Measurements from ENCODE around the gene MCF2.

Gene MCF2

GRCh38 chrX:139544591-139544990 is 163.4 kb downstream of the MCF2 start:
- CTCF ChIA-PET = interaction anchor here (0.7 kb wide), 2 partner anchors 24 to 122 kb away, joined by 3 to 4 read pairs; no protein-coding TSS in a partner anchor
- TF ChIP-seq ZNF266 (tag by site-specific recombination; IDR thresholded peaks at IDR 0.05; ENCODE audit: low read depth) (no peak), HOXD13 (CRISPR knock-in tag; IDR thresholded peaks at IDR 0.05; ENCODE audit: borderline replicate concordance) (no peak), ZNF514 (tag by site-specific recombination; IDR thresholded peaks at IDR 0.05) (no peak), SP2 (tag by site-specific recombination; IDR thresholded peaks at IDR 0.05) (no peak), ZFP41 (tag by site-specific recombination; IDR thresholded peaks at IDR 0.05; ENCODE audit: borderline replicate concordance) (no peak), ZNF571 (tag by site-specific recombination; IDR thresholded peaks at IDR 0.05) (no peak), ZBTB11 (tag by site-specific recombination; conservative IDR thresholded peaks at IDR 0.05; ENCODE audit: low read depth) (no peak), ZNF16 (tag by site-specific recombination; IDR thresholded peaks at IDR 0.05; ENCODE audit: low read depth) (no peak)
- H3K4me1 ChIP-seq (ENCODE audit: control insufficient read depth, insufficient read depth, low read length) = no peaks in the 10 kb centered on the region
- no peaks in the 10 kb centered on the region for H3K9me3 ChIP-seq (ENCODE audit: control insufficient read depth, insufficient read depth, low read depth, low read length)
- H3K4me3 ChIP-seq (ENCODE audit: low read depth, low read length) = no peak overlapping the region
- POLR2A ChIA-PET = no interaction called here
- no peaks in the 10 kb centered on the region for H3K36me3 ChIP-seq (ENCODE audit: control insufficient read depth in 2 of 2, insufficient read depth in 1 of 2, low read length in 2 of 2)
- no peak overlapping the region for H3K27ac ChIP-seq (ENCODE audit: extremely low read depth, low read depth, low read length)

GRCh38 chrX:139543920-139544319 is 164.0 kb downstream of the MCF2 start:
- TF ChIP-seq ZNF426 (tag by site-specific recombination; IDR thresholded peaks at IDR 0.05) = no peak
- TF ChIP-seq ZNF626 (tag by site-specific recombination; IDR thresholded peaks at IDR 0.05) = no peak
- no peak for TF ChIP-seq FEZF1 (tag by site-specific recombination; IDR thresholded peaks at IDR 0.05)
- no peak for TF ChIP-seq ZNF521 (tag by site-specific recombination; IDR thresholded peaks at IDR 0.05)
- no peaks in the 10 kb centered on the region for H3K36me3 ChIP-seq (ENCODE audit: control insufficient read depth in 2 of 2, insufficient read depth in 1 of 2, low read length in 2 of 2)
- H3K27ac ChIP-seq (ENCODE audit: extremely low read depth, low read depth, low read length) = no peak overlapping the region
- H3K9me3 ChIP-seq (ENCODE audit: control insufficient read depth, insufficient read depth, low read depth, low read length) = no peaks in the 10 kb centered on the region
- no peak overlapping the region for H3K4me3 ChIP-seq (ENCODE audit: low read depth, low read length)
- H3K4me1 ChIP-seq (ENCODE audit: control insufficient read depth, insufficient read depth, low read length) = no peaks in the 10 kb centered on the region
- ChIA-PET POLR2A (no interaction called here), CTCF (interaction anchor here (0.7 kb wide), 1 partner anchor 122 kb away, joined by 4 read pairs; no protein-coding TSS in a partner anchor)

GRCh38 chrX:139542652-139543051 is 165.3 kb downstream of the MCF2 start:
- no peaks in the 10 kb centered on the region for H3K9me3 ChIP-seq (ENCODE audit: control insufficient read depth, insufficient read depth, low read depth, low read length)
- no peak overlapping the region for H3K27ac ChIP-seq (ENCODE audit: extremely low read depth, low read depth, low read length)
- no peak overlapping the region for H3K4me3 ChIP-seq (ENCODE audit: low read depth, low read length)
- ChIA-PET CTCF (interaction anchor here (1.1 kb wide), 1 partner anchor 17 kb away, joined by 3 read pairs; no protein-coding TSS in a partner anchor), POLR2A (no interaction called here)
- no peaks in the 10 kb centered on the region for H3K36me3 ChIP-seq (ENCODE audit: control insufficient read depth in 2 of 2, insufficient read depth in 1 of 2, low read length in 2 of 2)
- no peaks in the 10 kb centered on the region for H3K4me1 ChIP-seq (ENCODE audit: control insufficient read depth, insufficient read depth, low read length)
- no peak for TF ChIP-seq ZNF654 (tag by site-specific recombination; IDR thresholded peaks at IDR 0.05; ENCODE audit: low read depth)
- no peak for TF ChIP-seq ZNF335 (tag by site-specific recombination; conservative IDR thresholded peaks at IDR 0.05)
- TF ChIP-seq ZNF521 (tag by site-specific recombination; IDR thresholded peaks at IDR 0.05) = no peak
- no peak for TF ChIP-seq PATZ1 (tag by site-specific recombination; IDR thresholded peaks at IDR 0.05)
- TF ChIP-seq ZNF398 (tag by site-specific recombination; IDR thresholded peaks at IDR 0.05) = no peak
- TF ChIP-seq ZNF518A (tag by site-specific recombination; conservative IDR thresholded peaks at IDR 0.05; ENCODE audit: low read depth) = no peak
- TF ChIP-seq BCL6B (tag by site-specific recombination; IDR thresholded peaks at IDR 0.05) = no peak
